SK-N-SH (cell line): ENCODE data around the gene DCUN1D1. TPM values are rescaled to one million over a fixed set of nuclear protein-coding genes. Genes with fewer than 3 reads are reported as not detected.

Source experiments
- CTCF ChIA-PET: fragments of 300-600, 350-600 bp; formaldehyde crosslinking; extraction: SDS; loops from one replicate; lab custom pipeline; 2021; lab: Yijun Ruan, JAX
- POLR2A ChIA-PET: fragments of 350-600 bp; sonication (Branson Sonifier 250); formaldehyde crosslinking; extraction: SDS; loops from one replicate; lab custom pipeline; 2020; ENCODE audit warnings: antibody characterized with exemption, inconsistent platforms; lab: Yijun Ruan, JAX
- DNase-seq: peaks from one replicate; pipeline ENCODE4 v3.0.0; 2012
- H2AFZ ChIP-seq: fragments of 200-600 bp; sonication (generic); 2 replicates; pipeline ENCODE4 v1.8.1; 2016; ENCODE audit warnings: antibody characterized with exemption, mild to moderate bottlenecking, low read depth
- H3F3A ChIP-seq: fragments of 200-600 bp; sonication (generic); replicated peaks from 2 replicates; pipeline ENCODE3; 2016; ENCODE audit warnings: antibody characterized with exemption, mild to moderate bottlenecking; ENCODE audit not compliant: insufficient read depth
- H3K27ac ChIP-seq, 2 experiments: fragments of 200-500 bp in 1 of 2; fragments of 200-600 bp in 1 of 2; sonication (Bioruptor generic) in 1 of 2; sonication (generic), shearing (Covaris generic) in 1 of 2; 2 replicates each; pipeline versions ENCODE4 v1.5.1 to v1.6.1; 2014 to 2016; ENCODE audit warnings: low read depth in 2 of 2, inconsistent platforms in 1 of 2, low read length in 1 of 2, mild to moderate bottlenecking in 1 of 2, mixed read lengths in 1 of 2
- H3K27me3 ChIP-seq: fragments of 200-600 bp; sonication (generic), shearing (Covaris generic); 2 replicates; pipeline ENCODE4 v1.6.1; 2016; ENCODE audit warnings: mixed run types; ENCODE audit not compliant: insufficient read depth
- H3K36me3 ChIP-seq, 2 experiments: fragments of 200-500 bp in 1 of 2; fragments of 200-600 bp in 1 of 2; sonication (Bioruptor generic) in 1 of 2; sonication (generic) in 1 of 2; replicated peaks in 1 of 2; 2 replicates each; pipeline versions ENCODE3 to v1.5.1; 2014 to 2016; ENCODE audit warnings: low read length in 1 of 2, mild to moderate bottlenecking in 1 of 2; ENCODE audit not compliant: insufficient read depth in 2 of 2, control insufficient read depth in 1 of 2
- H3K4me1 ChIP-seq, 2 experiments: fragments of 200-500 bp in 1 of 2; fragments of 200-600 bp in 1 of 2; sonication (Bioruptor generic) in 1 of 2; sonication (generic), shearing (Covaris generic) in 1 of 2; 2 replicates each; pipeline versions ENCODE4 v1.5.1 to v1.6.1; 2014 to 2016; ENCODE audit warnings: low read depth in 1 of 2, low read length in 1 of 2, mixed run types in 1 of 2; ENCODE audit not compliant: insufficient read depth in 2 of 2, control insufficient read depth in 1 of 2
- H3K4me2 ChIP-seq: fragments of 200-600 bp; sonication (generic), shearing (Covaris generic); 2 replicates; pipeline ENCODE4 v1.6.1; 2017; ENCODE audit warnings: mixed run types
- H3K4me3 ChIP-seq, 2 experiments: fragments of 200-500 bp in 1 of 2; fragments of 200-600 bp in 1 of 2; sonication (Bioruptor generic) in 1 of 2; sonication (generic), shearing (Covaris generic) in 1 of 2; 2 replicates each; pipeline versions ENCODE4 v1.5.1 to v1.8.1; 2014 to 2016; ENCODE audit warnings: low read depth in 2 of 2, inconsistent platforms in 1 of 2, low read length in 1 of 2, mild to moderate bottlenecking in 1 of 2, mixed read lengths in 1 of 2, moderate library complexity in 1 of 2
- H3K79me2 ChIP-seq: fragments of 200-600 bp; sonication (generic); 2 replicates; pipeline ENCODE4 v1.8.1; 2017; ENCODE audit warnings: mild to moderate bottlenecking; ENCODE audit not compliant: insufficient read depth
- H3K9ac ChIP-seq: fragments of 200-600 bp; sonication (generic); 2 replicates; pipeline ENCODE4 v1.6.1; 2017; ENCODE audit warnings: mixed run types
- H3K9me2 ChIP-seq: fragments of 200-600 bp; sonication (generic); 2 replicates; pipeline ENCODE4 v1.6.1; 2017; ENCODE audit warnings: mixed run types
- H3K9me3 ChIP-seq: fragments of 200-600 bp; sonication (generic); 2 replicates; pipeline ENCODE4 v1.6.1; 2017; ENCODE audit warnings: mixed run types, mild to moderate bottlenecking, moderate library complexity
- H4K20me1 ChIP-seq: fragments of 200-600 bp; sonication (generic); 2 replicates; pipeline ENCODE4 v1.6.1; 2017; ENCODE audit warnings: mild to moderate bottlenecking, mixed run types; ENCODE audit not compliant: insufficient read depth
- CHD2 ChIP-seq: fragments of 150-350 bp; IDR thresholded peaks from 2 replicates; pipeline ENCODE4 v1.6.1; 2018; ENCODE audit warnings: low read length; ENCODE audit not compliant: partially characterized antibody
- EP300 ChIP-seq, 2 experiments: IDR thresholded peaks; 2 replicates each; pipeline versions ENCODE4 v1.4.0 to v1.6.1; 2012; ENCODE audit warnings: borderline replicate concordance in 1 of 2, low read depth in 1 of 2, low read length in 1 of 2
- FOSL2 ChIP-seq: IDR thresholded peaks from 2 replicates; pipeline ENCODE4 v1.4.0; 2012; ENCODE audit warnings: low read depth, mild to moderate bottlenecking, moderate library complexity, borderline replicate concordance
- FOXJ3 ChIP-seq: sonication (generic); formaldehyde crosslinking; IDR thresholded peaks from 2 replicates; pipeline ENCODE4 v1.5.1; 2020; ENCODE audit warnings: mild to moderate bottlenecking, missing genetic modification reagents
- GABPA ChIP-seq: IDR thresholded peaks from 2 replicates; pipeline ENCODE4 v1.4.0; 2012; ENCODE audit warnings: low read depth, mild to moderate bottlenecking
- MEF2A ChIP-seq: IDR thresholded peaks from 2 replicates; pipeline ENCODE4 v1.4.0; 2012; ENCODE audit warnings: low read depth, borderline replicate concordance
- MXI1 ChIP-seq: IDR thresholded peaks from 2 replicates; pipeline ENCODE4 v1.6.1; 2012; ENCODE audit warnings: mild to moderate bottlenecking, low read depth, low read length, improper control_type of control experiment
- NRF1 ChIP-seq: IDR thresholded peaks from 2 replicates; pipeline ENCODE4 v1.6.1; 2012; ENCODE audit warnings: low read depth, mild to moderate bottlenecking, low read length
- PBX3 ChIP-seq: IDR thresholded peaks from 2 replicates; pipeline ENCODE4; 2012
- POLR2AphosphoS5 ChIP-seq: IDR thresholded peaks from 2 replicates; pipeline ENCODE4 v1.6.1; 2012; ENCODE audit warnings: low read depth, low read length
- RCOR1 ChIP-seq: fragments of 150-350 bp; IDR thresholded peaks from 2 replicates; pipeline ENCODE4 v1.6.1; 2017; ENCODE audit warnings: antibody characterized with exemption, low read length
- RFX5 ChIP-seq: IDR thresholded peaks from 2 replicates; pipeline ENCODE4 v1.6.1; 2012; ENCODE audit warnings: mild to moderate bottlenecking, improper control_type of control experiment, low read length
- RXRA ChIP-seq: IDR thresholded peaks from 2 replicates; pipeline ENCODE4 v1.4.0; 2012; ENCODE audit warnings: low read depth, mild to moderate bottlenecking, borderline replicate concordance
- SMC3 ChIP-seq: IDR thresholded peaks from 2 replicates; pipeline ENCODE4 v1.6.1; 2012; ENCODE audit warnings: low read depth, low read length, improper control_type of control experiment
- TAF1 ChIP-seq: IDR thresholded peaks from 2 replicates; pipeline ENCODE4 v1.6.1; 2012; ENCODE audit warnings: low read depth, mild to moderate bottlenecking, low read length, moderate library complexity, borderline replicate concordance
- USF2 ChIP-seq: fragments of 150-350 bp; IDR thresholded peaks from 2 replicates; pipeline ENCODE4 v1.6.1; 2017; ENCODE audit warnings: antibody characterized with exemption, low read length, low read depth, borderline replicate concordance
- ZBTB33 ChIP-seq: IDR thresholded peaks from 2 replicates; pipeline ENCODE4 v1.4.0; 2012; ENCODE audit warnings: low read depth, borderline replicate concordance
- WGBS: methylation state at CpG from one replicate; pipeline ENCODE4 v1.1.6; 2017; ENCODE audit warnings: low lambda C conversion rate; 5-methylcytosine and 5-hydroxymethylcytosine counted together
- polyA plus RNA-seq, 3 experiments: library from polyadenylated mRNA; depleted of rRNA; stranded (reverse); fragments of >200 nt; gene quantifications; 2 replicates each; pipeline ENCODE4 v1.2.3, GENCODE V29; 2012
- TF ChIP-seq, protein P1 (sequence below): IDR thresholded peaks from 2 replicates; pipeline ENCODE4 v1.4.0; 2012; ENCODE audit warnings: low read depth
- TF ChIP-seq, protein P2 (sequence below): IDR thresholded peaks from 2 replicates; pipeline ENCODE4 v1.6.1; 2012; ENCODE audit warnings: mild to moderate bottlenecking, low read depth, low read length, moderate library complexity

DCUN1D1 gene
- polyA plus RNA-seq, 1 of the 3 experiments (the other 2 are of a cell fraction), result 4.5 TPM

- TF ChIP-seq, protein P1, sequence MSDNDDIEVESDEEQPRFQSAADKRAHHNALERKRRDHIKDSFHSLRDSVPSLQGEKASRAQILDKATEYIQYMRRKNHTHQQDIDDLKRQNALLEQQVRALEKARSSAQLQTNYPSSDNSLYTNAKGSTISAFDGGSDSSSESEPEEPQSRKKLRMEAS, result no peak
- no peak for TF ChIP-seq EP300 (IDR thresholded peaks at IDR 0.05; ENCODE audit: borderline replicate concordance in 1 of 2, low read depth in 1 of 2, low read length in 1 of 2)
- no peak for TF ChIP-seq FOSL2
- no peak for TF ChIP-seq CHD2
- no peak for TF ChIP-seq FOXJ3 (CRISPR knock-in tag)
- no peak for TF ChIP-seq RXRA
- no peak for TF ChIP-seq MEF2A
- TF ChIP-seq MXI1, result no peak
- no peak for TF ChIP-seq GABPA
- TF ChIP-seq, protein P2, sequence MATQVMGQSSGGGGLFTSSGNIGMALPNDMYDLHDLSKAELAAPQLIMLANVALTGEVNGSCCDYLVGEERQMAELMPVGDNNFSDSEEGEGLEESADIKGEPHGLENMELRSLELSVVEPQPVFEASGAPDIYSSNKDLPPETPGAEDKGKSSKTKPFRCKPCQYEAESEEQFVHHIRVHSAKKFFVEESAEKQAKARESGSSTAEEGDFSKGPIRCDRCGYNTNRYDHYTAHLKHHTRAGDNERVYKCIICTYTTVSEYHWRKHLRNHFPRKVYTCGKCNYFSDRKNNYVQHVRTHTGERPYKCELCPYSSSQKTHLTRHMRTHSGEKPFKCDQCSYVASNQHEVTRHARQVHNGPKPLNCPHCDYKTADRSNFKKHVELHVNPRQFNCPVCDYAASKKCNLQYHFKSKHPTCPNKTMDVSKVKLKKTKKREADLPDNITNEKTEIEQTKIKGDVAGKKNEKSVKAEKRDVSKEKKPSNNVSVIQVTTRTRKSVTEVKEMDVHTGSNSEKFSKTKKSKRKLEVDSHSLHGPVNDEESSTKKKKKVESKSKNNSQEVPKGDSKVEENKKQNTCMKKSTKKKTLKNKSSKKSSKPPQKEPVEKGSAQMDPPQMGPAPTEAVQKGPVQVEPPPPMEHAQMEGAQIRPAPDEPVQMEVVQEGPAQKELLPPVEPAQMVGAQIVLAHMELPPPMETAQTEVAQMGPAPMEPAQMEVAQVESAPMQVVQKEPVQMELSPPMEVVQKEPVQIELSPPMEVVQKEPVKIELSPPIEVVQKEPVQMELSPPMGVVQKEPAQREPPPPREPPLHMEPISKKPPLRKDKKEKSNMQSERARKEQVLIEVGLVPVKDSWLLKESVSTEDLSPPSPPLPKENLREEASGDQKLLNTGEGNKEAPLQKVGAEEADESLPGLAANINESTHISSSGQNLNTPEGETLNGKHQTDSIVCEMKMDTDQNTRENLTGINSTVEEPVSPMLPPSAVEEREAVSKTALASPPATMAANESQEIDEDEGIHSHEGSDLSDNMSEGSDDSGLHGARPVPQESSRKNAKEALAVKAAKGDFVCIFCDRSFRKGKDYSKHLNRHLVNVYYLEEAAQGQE, result no peak
- no peak for TF ChIP-seq PBX3
Measured at GRCh38 chr3:182973047-182973446, 7.3 kb downstream of the DCUN1D1 start.

DNA sequence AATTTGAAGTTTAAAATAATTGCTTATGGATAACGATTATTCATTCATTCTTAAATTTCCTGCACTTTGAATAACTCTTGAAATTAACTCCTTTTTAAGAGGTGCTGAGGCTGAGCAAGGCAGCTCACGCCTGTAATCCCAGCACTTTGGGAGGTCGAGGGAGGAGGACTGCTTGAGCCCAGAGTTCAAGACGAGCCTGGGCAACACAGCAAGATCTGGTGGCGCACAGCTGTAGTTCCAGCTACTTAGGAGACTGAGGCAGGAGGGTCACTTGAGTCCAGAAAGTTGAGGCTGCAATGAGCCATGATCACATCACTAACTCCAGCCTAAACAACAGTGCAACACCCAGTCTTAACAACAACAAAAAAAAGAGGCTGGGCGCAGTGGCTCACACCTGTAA is 8.0 kb downstream of the DCUN1D1 start:
- peaks cover 99% of the 10 kb centered on the region for H3K79me2 ChIP-seq
- H3K9me2 ChIP-seq, result no peaks in the 10 kb centered on the region
- CTCF ChIA-PET, result no interaction called here
- H3F3A ChIP-seq, result peaks cover 12% of the 10 kb centered on the region
- H3K27me3 ChIP-seq, result no peaks in the 10 kb centered on the region
- no peak overlapping the region for H3K4me3 ChIP-seq
- no peak overlapping the region for H3K9ac ChIP-seq
- H4K20me1 ChIP-seq, result peaks cover 45% of the 10 kb centered on the region
- POLR2A ChIA-PET, result interaction anchor here (1.0 kb wide), 1 partner anchor 9 kb away, joined by 3 read pairs; no protein-coding TSS in a partner anchor
- no peak overlapping the region for H2AFZ ChIP-seq
- no peak overlapping the region for H3K27ac ChIP-seq
- H3K9me3 ChIP-seq, result no peaks in the 10 kb centered on the region
- no peak for DNase-seq
- 91% methylated on average over 6 of the region's 6 CpGs for WGBS
- no peak overlapping the region for H3K4me2 ChIP-seq
- H3K4me1 ChIP-seq, result peaks cover 0 to 14% of the 10 kb centered on the region in 2 experiments; a peak in 1 of 4 replicates
- H3K36me3 ChIP-seq, result peaks cover 0 to 5% of the 10 kb centered on the region in 2 experiments
- TF ChIP-seq SMC3 (no peak), NRF1 (no peak), USF2 (no peak), RFX5 (no peak), CHD2 (no peak), ZBTB33 (no peak), RCOR1 (no peak), POLR2AphosphoS5 (no peak), MXI1 (no peak), MEF2A (no peak), TAF1 (no peak), RXRA (no peak)
- TF ChIP-seq, protein P1, result no peak

More at GRCh38 chr3:182973047-182973446, 7.3 kb downstream of the DCUN1D1 start:
- POLR2A ChIA-PET, result interaction anchor here (1.0 kb wide), 1 partner anchor 8 kb away, joined by 3 read pairs; no protein-coding TSS in a partner anchor
- DNase-seq, result no peak
- Histone ChIP-seq H3K27me3 (no peaks in the 10 kb centered on the region), H3K9ac (no peak overlapping the region), H3K4me2 (no peak overlapping the region), H3K9me2 (no peaks in the 10 kb centered on the region), H3K79me2 (peaks cover 99% of the 10 kb centered on the region), H3K36me3 (peaks cover 0 to 5% of the 10 kb centered on the region in 2 experiments), H4K20me1 (peaks cover 40% of the 10 kb centered on the region), H3K27ac (no peak overlapping the region), H3K4me1 (peaks cover 0 to 11% of the 10 kb centered on the region in 2 experiments; a peak in 1 of 4 replicates), H3F3A (peaks cover 12% of the 10 kb centered on the region), H2AFZ (no peak overlapping the region), H3K9me3 (no peaks in the 10 kb centered on the region), H3K4me3 (no peak overlapping the region)
- CTCF ChIA-PET, result no interaction called here
- 95% methylated on average over 5 of the region's 5 CpGs for WGBS
